Anterior cingulate cortex (tissue), 58 donors: Measurements from ENCODE around the gene KIF26A.

Experiments
- DNase-seq, 58 donors: peaks; one replicate each; lab custom pipeline; 2025; lab: John Stamatoyannopoulos, UW

The KIF26A gene

GRCh38 chr14:104213301-104214034 lies 75.1 kb downstream of the KIF26A start:
- DNase-seq, result no peak

GRCh38 chr14:104214431-104215218 lies 76.2 kb downstream of the KIF26A start:
- DNase-seq, result no peak

DNA sequence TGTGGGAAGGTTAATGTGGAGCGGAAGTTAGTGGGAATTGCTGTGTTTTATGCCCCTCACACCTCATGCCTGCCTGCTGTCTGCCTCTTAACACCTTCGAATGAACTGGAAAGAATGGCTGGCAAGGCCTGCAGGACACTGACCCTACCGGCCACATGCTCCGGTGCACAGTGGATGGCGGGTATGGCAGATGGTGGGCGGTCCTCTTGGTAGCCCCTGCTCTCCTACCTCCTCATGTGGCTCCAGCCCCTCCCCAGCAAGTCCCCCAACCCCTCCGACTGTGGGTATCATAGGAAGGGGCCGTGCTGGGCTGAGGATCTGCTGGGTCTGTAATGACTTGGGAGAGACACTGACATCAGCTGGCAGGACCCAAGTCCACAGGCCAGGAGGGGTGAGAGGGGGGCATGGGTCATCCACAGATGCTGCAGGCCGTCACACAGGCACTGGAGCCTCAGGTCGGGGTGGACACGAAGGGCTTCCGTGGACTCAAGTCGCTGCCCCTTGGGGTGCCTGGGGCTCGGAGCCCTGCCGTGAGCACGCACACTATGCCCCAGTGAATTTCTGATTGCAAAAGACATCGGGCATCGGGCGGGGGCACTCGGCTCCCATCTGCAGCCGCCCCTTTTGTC lies 77.4 kb downstream of the KIF26A start:
- no peak for DNase-seq

DNA sequence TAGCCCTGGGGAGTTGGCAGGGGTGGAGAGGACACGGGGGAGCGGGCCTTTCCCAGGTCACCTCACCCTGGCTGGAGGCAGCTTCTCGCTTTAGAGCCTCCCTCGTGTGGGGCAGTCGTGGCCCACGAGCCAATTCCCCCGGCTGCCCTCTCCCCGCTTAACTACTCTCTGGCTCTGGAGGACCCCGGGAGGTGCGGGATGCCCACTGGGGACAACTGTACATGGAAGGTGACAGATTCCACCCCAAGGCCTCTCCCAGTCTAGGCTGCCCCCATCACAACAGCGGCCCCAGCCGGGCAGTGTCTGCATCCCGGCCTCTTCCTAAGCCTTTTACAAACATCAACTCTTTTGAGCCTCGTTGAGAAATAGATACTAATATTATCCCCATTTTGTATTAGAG lies 78.1 kb downstream of the KIF26A start:
- DNase-seq, result no peak

DNA sequence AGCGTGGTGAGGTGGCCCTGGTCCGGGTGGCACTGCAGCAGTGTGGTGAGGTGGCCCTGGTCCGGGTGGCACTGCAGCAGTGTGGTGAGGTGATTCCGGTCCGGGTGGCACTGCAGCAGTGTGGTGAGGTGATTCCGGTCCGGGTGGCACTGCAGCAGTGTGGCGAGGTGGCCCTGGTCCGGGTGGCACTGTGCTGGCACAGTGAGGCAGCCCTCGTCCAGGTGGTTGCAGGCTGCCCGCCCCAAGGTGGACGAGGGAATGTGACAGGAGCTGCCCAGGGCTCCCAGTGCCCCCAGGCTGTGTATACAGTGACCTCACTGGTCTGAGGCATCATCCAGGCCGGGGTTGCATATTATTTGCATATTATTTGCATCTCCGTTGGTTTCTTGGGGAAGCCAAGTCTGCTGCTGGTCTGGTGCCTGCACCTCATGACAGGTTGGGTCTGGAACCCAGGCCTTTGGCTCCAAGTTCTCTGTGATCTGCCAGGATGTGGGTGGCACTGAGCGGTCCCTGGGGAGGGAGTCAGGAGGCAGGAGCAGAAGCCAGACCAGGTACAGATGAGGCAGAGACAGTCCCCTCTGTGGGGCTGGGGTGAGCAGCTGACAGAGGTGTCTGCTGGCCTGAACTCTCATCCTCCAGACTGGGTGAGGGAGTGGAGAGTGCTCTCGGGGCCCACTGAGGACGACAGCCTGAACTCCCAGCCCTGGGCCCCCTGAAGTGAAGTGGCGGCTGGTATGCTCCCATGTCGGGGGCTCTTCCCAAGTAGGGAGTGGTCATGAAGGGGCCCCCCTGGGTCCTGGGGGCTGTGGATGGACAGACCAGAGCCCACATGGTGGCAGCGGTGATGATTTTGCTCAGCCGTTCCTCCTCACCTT lies 79.3 kb downstream of the KIF26A start:
- DNase-seq, result no peak

- DNase-seq, result no peak
These were observed 80.2 kb downstream of the KIF26A start for GRCh38 chr14:104218361-104219180.

DNA sequence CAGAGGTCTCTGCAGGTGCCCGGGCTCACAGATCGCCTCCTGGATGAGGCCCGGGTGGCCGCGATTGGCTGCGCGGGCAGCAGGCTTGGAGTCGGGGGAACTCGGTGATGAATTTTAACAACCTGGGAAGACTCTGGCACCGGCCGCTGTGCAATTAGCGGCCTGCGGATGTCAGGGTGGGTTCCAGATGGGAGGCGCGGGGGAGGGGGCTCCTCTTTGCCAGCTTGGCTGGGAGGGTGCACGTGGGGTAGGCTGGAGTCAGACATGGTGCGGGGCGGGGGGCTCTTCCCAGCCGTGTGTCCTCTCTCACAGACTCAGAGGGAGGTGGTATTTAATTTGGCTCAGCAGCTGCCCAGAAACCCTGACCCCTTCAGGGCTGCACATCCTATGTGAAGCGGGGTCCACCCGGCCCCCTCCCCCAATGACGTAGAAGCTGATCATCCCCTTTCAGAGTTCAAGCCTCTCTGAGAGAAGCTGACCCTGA lies 81.4 kb downstream of the KIF26A start:
- no peak for DNase-seq

DNA sequence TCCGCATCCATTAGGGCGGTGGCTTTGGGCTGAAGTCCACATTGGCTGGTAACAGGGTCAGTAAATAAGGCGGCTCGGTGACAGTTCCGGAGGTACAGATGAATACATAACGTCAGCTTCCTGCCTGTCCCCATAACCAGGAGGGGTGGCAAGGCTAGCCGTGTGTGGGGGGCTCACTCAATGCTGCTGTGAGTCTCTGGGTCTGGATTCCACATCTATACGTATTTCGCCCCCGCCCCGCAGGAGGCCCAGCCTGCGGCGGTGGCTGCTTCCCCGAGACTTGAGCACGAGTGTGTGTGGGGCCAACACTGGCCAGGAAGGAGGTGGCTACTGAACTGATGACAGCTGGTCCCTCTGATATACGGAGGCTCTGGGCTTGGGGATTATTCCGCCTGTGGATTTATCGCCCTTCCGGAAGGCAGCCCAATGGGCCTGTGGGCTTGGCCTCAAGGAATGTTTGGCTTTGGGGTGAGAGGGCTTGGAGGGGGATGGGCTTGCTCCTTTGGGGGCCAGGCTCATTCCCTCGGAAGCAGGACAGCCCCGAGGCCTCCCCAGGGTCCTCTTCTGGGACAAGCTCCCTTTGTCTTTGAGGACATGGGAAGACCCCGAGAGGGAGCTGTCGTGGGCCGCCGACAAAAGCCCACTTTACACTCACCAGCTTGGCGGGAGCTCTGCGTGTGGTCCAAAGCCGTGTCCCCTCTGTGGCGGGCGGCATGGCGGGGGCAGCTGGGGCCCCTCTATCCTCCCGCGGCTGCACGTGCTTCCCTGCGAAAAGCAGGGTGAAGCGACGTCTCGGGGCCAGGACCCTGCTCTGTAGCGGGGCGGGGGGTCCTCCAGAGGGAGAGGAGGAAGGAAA lies 82.1 kb downstream of the KIF26A start:
- DNase-seq, result no peak

GRCh38 chr14:104221071-104221625 lies 82.8 kb downstream of the KIF26A start:
- no peak for DNase-seq

- no peak for DNase-seq
These were observed 83.4 kb downstream of the KIF26A start for GRCh38 chr14:104221636-104222369.

DNA sequence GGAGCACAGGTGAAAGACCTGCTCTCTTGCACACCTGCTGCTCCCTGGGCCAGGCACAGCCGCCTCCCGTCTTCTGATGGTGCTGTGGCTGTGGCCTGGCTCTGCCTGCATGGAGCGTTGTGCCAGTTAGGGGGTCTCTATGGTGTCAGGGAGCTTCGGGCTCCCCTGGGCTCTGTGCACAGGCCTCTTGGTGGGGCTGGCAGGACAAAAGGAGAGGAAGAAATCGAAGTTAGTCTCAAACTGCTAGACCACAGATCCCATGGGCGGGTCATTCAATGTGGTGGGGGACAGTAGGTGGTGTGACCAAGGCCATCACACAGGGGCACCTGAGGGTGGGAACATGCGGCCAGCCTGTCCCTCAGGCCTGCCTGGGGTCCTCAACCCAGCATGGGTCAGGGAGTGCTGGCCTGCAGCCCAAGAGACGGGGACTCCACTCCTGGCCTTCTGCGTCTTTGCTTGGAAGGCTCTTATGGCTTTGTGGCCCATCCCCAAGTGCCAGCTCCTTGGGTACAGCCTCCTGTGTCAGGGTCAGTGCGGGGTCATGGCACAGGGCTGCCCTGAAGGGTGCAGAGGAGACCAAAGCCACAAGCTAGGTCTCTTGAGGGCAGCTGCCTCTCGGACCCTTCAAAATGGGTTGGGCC lies 84.1 kb downstream of the KIF26A start:
- no peak for DNase-seq

- no peak for DNase-seq
These were observed 85.0 kb downstream of the KIF26A start for GRCh38 chr14:104223101-104224041.

GRCh38 chr14:104224131-104224505 lies 85.7 kb downstream of the KIF26A start:
- DNase-seq, result no peak

DNA sequence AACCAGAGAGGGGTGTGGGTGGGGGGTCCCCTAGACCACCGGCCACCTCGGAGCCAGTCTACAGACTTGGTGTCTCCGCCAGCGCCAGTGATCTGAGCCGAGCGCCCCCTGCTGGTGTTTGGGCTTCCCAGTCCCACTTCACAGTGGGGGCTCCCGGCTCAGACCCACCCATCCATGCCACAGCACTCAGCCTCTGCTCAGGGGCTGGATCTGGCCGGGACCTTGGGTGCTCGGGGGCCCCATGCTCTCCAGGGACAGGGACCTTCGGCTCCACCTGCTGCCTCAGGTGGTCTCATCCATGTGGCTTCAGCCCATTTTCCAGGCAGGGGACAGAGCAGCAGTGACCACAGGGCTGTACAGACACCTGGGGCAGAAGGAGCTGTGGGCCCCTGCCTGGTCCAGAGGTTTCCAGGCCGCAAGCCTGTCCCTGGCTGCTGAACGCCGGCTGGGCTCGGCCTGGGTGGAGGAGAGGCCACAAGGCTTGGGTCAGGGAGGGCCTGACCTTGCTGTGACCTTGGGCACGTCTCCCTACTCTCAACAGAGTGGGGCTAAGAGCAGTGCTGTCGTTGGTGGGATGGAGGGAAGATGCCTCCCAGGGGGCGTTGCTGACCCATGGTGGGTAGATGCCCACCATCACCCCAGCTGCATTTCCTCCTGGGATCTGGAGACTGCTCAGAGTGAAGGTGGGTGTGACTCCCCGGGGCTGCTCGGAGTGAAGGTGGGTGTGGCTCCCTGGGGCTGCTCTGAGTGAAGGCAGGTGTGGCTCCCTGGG lies 86.3 kb downstream of the KIF26A start:
- DNase-seq, result no peak
